ENCODE measurements around the gene KIF16B.

The KIF16B gene

DNA sequence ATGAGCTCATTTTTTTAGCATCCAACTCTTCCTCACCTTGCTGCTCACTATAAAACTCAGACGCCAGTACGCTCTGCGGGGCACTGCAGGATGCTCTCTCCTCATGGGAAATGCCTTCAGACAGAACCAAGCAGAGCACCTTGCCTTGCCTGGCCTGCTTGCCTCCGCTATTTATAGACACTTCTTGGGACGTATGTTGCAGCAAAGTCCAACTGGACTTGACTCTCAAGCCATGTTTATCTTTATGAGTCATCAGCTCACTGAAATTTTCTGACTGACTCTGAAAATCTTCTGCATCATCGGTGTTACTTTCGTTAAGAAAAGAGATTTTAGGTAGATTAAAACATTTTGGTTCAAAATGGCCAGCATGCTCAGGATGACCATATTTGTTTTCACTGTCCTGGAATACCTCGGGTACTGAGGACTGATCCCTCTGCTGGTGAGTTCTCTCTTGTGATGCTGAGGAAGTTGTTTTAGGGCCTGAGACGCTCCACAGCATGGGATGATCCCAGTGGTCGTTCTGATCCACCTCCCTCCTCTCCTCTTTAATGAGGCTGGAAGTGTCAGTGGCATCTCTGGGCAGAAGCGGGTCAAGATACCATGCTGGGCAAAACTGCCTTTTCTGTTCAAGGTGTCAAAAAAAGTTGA is 204.5 kb downstream of the KIF16B start:
- H3K4me3 ChIP-seq (ENCODE audit: low read depth, low read length), result no peak overlapping the region

DNA sequence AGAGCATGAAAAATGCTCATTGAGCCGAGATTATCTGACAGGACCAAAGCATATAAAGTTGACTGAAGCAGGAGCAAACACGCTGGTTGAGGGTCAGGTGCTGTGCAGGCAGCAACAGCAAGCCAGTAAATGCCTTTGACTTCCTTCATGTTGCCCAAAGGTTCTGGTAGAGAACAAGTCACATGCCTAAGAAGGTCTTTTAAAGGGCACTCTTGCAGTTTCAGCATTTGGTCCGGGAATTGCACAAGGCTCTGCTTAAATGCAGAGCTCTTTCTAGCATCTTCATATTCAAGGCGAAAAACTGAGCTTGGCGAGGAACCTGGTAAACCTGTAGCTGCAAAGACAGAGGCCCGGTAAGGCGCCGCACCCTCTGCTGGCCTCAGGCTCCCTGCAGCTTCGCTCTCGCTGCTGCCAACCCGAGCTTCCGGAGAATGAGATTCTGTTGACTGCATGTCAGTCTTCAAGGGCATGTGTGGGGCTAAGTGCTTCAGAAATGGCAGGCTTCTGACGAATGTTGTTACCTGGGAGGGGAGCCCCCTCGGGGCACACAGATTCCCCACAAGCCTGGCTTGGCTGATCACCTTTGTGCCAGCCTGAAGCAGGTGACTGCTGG is 205.2 kb downstream of the KIF16B start:
- H3K4me3 ChIP-seq (ENCODE audit: low read depth, low read length), result no peak overlapping the region

DNA sequence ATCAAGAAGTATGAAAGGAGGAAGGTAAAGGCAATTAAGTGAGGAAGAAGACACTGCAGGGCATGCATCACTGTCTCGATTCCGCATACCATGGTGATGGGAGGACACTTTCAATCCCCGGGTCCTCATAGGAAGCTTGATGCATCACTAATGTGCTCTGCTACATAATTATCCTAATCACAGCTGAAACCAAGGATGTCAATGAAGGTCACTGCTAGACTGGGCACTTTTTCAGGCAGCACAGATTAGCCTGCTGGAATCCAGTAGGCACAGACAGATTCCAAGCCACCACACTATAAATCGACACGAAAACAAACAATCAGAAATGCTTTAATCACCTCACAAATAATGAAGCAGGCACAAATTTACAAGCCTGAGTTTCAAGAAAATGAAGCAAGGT is 206.7 kb downstream of the KIF16B start:
- no peak overlapping the region for H3K4me3 ChIP-seq (ENCODE audit: low read depth, low read length)

DNA sequence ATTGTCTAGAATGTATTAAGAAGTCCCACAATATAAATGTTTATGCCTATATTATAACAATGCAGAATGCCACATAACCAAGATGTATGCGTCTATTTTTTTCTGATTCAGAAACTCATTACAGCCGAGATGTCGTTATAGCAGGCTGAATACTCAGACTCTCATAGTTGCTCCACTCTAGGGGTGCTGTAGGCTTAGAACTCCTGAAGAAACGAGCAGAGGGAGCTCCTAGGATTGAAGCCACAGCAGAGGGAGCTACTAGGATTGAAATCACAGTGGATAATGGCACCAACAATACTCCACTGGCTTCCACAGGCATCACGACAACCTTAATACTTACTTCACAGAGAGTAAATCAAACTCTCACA is 208.9 kb downstream of the KIF16B start:
- H3K4me3 ChIP-seq (ENCODE audit: low read depth, low read length), result no peak overlapping the region

- H3K4me3 ChIP-seq (ENCODE audit: low read depth, low read length), result no peak overlapping the region
These were observed 209.5 kb downstream of the KIF16B start for GRCh38 chr20:16363506-16364319.

- no peak overlapping the region for H3K4me3 ChIP-seq (ENCODE audit: low read depth, low read length)
These were observed 210.6 kb downstream of the KIF16B start for GRCh38 chr20:16362642-16363041.

GRCh38 chr20:16360668-16361067 is 212.6 kb downstream of the KIF16B start:
- no peak overlapping the region for H3K4me3 ChIP-seq (ENCODE audit: low read depth, low read length)

GRCh38 chr20:16353417-16353781 is 219.8 kb downstream of the KIF16B start:
- no peak overlapping the region for H3K4me3 ChIP-seq (ENCODE audit: low read depth, low read length)

DNA sequence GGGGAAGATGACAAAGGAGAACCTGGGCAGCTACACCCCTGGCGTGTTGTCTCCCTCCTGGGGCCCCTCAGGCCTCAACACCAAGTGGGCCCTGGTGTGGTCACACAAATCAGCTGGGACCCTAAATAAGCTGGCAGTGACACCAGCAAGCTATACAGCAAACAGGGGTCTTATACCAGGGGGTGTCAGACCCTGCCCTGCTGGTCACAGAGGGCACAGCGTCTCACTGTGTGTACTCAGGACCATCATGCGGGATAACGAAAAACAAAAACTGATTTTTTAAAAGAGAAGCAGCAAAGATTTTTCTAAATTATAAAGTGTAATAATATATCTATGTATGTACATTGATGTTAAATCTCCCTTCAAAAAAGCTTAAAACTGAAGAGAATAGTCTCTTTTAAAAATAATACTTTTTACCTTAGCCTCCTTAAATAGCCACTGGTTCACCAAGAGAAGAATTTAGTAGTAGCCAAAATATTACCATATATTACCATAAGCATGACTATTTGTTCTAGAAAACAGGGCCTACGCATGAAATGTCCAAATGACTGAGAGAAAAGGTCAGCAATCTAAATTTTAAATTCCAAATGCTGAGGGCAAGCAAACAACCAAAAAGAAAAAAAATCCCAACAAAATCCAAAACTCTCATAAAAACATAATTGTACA is 220.4 kb downstream of the KIF16B start:
- no peak overlapping the region for H3K4me3 ChIP-seq (ENCODE audit: low read depth, low read length)

GRCh38 chr20:16352321-16352720 is 220.9 kb downstream of the KIF16B start:
- no peak overlapping the region for H3K4me3 ChIP-seq (ENCODE audit: low read depth, low read length)

GRCh38 chr20:16351415-16351814 is 221.8 kb downstream of the KIF16B start:
- no peak overlapping the region for H3K4me3 ChIP-seq (ENCODE audit: low read depth, low read length)

DNA sequence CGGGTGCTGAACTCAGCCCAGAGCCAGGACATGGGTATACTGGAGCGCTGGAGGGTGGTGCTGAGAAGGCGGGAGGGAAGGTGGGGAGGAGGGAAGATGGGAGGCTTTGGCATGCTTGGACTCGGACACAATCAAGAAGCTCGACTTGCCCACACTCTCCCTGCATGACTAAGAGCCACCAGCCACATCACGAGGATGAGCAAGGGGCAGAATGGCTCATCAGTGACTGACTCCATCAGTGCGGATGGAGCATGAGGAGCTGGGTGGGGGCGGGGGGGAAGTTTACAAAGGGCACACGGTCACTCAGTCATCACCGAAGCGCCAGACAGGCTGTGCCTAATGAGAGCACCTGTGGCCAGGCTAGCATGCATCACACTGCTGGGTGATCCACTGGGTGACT is 222.8 kb downstream of the KIF16B start:
- H3K4me3 ChIP-seq (ENCODE audit: low read depth, low read length), result no peak overlapping the region

- H3K4me3 ChIP-seq (ENCODE audit: low read depth, low read length), result no peak overlapping the region
These were observed 223.6 kb downstream of the KIF16B start for GRCh38 chr20:16349523-16350260.

DNA sequence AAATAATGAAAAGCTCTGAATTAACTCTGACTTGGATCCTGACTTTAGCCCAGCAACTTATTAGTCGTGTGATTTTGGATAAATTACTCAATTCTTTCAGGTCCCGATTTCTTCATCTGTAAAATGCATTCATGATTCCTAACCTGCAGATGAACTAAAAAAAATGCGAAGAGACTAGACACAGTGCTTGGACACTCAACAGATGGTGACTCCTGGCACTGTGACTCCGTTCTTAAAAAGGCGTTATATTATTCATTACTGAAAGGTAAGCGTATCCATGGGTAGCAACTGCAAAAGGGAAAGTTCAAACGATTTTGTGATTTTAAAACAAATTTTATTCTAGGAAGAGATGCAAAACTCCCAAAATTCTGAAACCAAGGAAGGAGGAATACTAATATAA is 226.3 kb downstream of the KIF16B start:
- no peak overlapping the region for H3K4me3 ChIP-seq (ENCODE audit: low read depth, low read length)

DNA sequence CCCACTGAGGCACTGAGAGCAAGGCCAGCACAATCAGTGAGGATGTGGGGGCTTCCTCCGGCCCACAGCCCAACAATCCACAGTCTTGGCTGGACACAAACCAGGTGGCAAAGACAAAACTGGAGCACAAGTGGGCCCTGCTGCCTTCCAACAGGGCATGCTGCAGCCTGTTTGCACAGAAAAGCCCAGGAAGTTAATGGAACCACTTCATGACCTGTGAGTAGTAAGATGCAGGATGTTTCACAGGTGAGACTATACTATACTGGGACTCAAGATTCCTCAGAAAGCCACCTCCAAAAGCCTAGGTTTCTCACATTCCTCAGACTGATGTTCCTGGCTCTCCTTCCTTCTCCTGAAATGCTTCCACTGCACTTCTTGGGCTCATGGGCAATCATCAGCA is 235.5 kb downstream of the KIF16B start:
- no peak overlapping the region for H3K4me3 ChIP-seq (ENCODE audit: low read depth, low read length)

DNA sequence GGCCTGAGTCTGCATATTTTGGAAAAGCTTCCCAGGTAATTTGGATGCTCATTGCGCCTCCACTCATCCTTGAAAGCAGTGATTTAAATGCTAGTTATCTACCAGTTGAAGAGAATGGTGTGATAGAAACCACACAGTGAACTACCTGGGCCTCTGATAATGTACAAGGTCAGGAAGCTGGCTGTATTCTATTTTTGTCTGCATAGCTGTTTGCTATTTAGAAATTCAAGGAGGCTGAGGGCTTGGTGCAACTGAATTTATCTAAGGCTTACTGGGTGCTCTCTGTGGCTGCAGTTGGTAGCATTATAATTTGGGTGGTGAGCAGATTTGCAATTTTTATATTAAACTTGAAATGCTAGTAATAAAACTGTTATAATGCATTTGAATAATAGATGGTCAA is 245.6 kb downstream of the KIF16B start:
- no peak overlapping the region for H3K4me3 ChIP-seq (ENCODE audit: low read depth, low read length)

DNA sequence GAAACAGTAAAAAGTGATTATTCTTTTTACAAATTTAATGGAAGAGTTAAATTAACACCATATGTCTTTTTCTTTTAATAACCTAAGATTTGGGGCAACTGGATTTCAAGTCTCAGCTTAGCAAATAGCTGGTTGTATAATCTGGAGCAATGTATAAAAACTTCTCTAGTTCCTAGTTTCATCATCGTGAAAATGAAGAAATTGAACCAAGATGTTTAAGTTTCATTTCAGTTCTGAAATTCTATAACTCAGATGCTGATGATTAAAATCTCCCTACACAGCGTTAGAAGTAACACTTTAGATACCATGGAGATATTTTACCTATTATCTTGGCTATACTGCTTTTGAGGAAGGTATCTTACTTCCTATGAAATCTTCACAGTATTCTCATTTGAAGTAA is 252.0 kb downstream of the KIF16B start:
- no peak overlapping the region for H3K4me3 ChIP-seq (ENCODE audit: low read depth, low read length)

DNA sequence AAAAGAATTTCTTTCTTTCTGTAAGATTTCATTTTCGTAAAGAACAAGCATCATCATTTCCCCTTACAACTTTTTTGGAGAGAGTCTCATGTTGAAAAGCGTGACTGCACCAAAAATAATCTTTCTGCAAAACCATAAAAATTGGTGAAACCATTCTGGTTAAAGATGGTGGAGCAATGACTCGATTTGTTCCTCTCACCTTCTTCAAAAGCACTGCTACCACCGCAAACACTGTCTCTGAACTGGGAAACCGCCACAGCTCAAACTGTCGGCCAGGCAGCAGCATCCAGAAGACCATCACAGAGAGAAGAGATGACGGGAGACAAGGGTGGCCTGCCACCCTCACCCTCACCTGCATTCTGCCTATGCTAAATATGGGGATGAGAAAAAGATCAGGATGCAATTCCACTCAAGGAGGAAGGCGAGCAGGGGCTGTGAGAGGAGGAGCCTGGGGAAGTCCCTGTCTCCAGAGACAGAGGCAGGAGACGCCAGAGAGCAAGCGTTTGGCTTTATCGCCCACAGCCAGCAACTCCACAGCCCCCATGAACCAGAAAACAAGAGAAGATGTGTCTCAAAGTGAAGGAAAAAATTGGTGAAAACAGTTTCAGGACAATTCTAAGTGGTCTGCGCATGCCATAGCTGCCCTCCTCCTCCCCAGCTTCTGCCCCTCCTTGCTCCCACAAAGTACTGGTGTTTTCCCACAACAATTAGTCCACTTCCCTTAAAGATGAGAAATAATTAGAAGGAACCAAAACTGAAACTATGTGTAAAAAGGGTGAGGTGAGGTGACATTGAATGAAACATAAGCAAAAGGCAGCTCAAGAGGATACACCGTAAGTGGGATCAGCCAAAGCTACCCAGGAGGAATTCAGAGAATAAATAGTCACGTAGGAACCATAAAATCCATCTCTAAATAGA is 255.5 kb downstream of the KIF16B start:
- no peak overlapping the region for H3K4me3 ChIP-seq (ENCODE audit: low read depth, low read length)

DNA sequence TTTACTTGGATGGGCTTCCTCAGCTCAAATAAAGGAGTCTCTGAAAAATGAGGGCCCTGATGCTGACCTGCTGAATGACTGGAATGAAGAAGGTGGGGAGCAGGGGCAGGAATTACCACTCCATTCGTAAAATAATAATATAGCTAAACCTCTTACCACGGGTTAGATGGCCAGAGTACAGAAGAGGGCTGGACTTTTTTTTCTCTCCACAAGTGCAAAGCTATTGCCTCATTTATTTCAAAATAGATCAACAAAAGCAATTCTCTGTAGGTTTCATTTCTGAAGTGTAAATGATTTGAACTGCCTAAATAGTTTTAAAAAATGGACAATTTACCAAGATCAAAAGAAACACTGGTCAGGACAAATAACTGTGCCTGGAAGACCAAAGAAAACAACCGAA is 256.7 kb downstream of the KIF16B start:
- no peak overlapping the region for H3K4me3 ChIP-seq (ENCODE audit: low read depth, low read length)

DNA sequence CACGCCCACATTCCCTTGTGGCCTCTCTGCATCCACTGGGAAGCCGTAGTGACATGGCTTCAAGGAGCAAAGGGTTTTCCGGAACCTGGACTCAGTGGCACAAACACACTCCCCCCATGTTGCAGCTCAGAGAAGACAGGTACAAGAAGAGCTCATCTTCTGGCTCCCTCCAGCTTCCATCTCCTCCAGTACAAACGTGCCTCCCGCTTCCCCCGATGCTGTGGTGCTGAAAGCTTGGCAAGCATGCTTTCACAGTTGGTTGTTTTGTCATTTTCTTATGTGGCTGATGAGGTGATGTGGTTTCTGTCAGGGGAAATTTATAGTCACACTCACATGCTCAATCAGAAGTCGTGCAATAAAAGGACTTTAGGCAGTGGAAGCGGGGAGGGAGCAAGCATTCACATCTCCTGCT is 258.5 kb downstream of the KIF16B start:
- H3K4me3 ChIP-seq (ENCODE audit: low read depth, low read length), result no peak overlapping the region

All from iPS-11a (cell line).